ENCODE results near the gene AGBL2.

DNA sequence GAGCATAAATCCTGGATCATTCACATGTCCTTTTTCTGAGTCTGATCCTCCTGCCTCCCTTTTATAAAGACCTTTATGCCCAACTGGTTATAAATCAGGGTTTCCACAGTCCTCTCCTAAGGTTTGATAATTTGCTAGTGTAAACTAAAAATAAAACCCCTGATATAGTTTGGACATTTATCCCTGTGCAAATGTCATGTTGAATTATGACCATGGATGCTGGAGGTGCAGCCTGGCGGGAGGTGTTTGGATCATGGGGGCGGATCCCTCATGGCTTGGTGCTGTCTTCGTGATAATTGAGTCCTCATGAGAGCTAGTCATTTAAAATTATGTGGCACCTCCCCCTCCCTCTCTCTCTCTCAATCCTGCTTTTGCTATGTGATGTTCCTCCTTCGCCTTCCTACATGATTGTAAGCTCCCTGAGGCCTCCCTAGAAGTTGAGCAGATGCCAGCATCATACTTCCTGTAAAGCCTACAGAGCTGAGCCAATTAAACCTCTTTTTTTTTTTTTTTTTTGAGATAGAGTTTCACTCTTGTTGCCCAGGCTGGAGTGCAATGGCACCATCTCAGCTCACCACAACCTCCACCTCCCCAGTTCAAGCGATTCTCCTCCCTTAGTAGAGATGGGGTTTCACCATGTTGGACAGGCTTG, 63.2 kb downstream of the AGBL2 start:
- TF ChIP-seq, protein P1, sequence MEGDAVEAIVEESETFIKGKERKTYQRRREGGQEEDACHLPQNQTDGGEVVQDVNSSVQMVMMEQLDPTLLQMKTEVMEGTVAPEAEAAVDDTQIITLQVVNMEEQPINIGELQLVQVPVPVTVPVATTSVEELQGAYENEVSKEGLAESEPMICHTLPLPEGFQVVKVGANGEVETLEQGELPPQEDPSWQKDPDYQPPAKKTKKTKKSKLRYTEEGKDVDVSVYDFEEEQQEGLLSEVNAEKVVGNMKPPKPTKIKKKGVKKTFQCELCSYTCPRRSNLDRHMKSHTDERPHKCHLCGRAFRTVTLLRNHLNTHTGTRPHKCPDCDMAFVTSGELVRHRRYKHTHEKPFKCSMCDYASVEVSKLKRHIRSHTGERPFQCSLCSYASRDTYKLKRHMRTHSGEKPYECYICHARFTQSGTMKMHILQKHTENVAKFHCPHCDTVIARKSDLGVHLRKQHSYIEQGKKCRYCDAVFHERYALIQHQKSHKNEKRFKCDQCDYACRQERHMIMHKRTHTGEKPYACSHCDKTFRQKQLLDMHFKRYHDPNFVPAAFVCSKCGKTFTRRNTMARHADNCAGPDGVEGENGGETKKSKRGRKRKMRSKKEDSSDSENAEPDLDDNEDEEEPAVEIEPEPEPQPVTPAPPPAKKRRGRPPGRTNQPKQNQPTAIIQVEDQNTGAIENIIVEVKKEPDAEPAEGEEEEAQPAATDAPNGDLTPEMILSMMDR (IDR thresholded peaks at IDR 0.05; ENCODE audit: low read depth, low read length), result no peak
- no peak for TF ChIP-seq EZH2phosphoT487 (IDR thresholded peaks at IDR 0.05; ENCODE audit: low read depth)

All from OCI-LY3 (cell line).